ENCODE measurements around the gene EDC3.

DNA sequence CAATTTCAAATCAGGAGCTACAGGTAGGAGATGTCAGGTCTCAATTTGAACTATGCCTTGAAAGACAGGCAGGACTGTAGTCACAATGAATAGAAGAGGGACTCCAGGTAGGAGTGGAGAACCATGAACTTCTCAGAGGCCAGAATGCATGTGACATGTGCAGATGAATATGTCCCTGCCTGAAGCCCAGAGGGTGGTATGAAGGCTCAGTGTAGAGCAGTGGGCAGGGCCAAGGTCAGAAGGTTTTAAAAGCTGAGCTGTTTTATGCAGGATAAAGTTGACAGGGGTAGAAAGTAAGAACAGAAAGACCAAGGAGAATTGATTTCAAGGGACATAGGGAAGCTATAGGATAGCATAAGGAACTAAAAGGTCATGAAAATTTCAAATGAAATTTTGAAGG is 49.3 kb downstream of the EDC3 start:
- TF ChIP-seq POLR2AphosphoS5 (IDR thresholded peaks at IDR 0.05), result no peak
- TF ChIP-seq, protein P1, sequence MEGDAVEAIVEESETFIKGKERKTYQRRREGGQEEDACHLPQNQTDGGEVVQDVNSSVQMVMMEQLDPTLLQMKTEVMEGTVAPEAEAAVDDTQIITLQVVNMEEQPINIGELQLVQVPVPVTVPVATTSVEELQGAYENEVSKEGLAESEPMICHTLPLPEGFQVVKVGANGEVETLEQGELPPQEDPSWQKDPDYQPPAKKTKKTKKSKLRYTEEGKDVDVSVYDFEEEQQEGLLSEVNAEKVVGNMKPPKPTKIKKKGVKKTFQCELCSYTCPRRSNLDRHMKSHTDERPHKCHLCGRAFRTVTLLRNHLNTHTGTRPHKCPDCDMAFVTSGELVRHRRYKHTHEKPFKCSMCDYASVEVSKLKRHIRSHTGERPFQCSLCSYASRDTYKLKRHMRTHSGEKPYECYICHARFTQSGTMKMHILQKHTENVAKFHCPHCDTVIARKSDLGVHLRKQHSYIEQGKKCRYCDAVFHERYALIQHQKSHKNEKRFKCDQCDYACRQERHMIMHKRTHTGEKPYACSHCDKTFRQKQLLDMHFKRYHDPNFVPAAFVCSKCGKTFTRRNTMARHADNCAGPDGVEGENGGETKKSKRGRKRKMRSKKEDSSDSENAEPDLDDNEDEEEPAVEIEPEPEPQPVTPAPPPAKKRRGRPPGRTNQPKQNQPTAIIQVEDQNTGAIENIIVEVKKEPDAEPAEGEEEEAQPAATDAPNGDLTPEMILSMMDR (IDR thresholded peaks at IDR 0.05), result no peak
